GM12878 (cell line): ENCODE measurements around the gene LMAN1L. TPM values are rescaled to one million over a fixed set of nuclear protein-coding genes. Genes with fewer than 3 reads are reported as not detected.

Experiments
- CEBPZ ChIP-seq: fragments of 150-350 bp; IDR thresholded peaks from 2 replicates; pipeline ENCODE4 v1.6.1; 2016; ENCODE audit warnings: low read depth, low read length
- CHD2 ChIP-seq: IDR thresholded peaks from 2 replicates; pipeline ENCODE4 v1.6.1; 2011; ENCODE audit warnings: low read depth, low read length, improper control_type of control experiment, borderline replicate concordance
- CREB1 ChIP-seq: IDR thresholded peaks from 2 replicates; pipeline ENCODE4 v1.6.1; 2012; ENCODE audit warnings: low read depth, mild to moderate bottlenecking, inconsistent platforms
- CUX1 ChIP-seq: IDR thresholded peaks from 2 replicates; pipeline ENCODE4 v1.6.1; 2012; ENCODE audit warnings: improper control_type of control experiment, low read depth, low read length; ENCODE audit not compliant: insufficient replicate concordance
- IKZF1 ChIP-seq: fragments of 450-650 bp; conservative IDR thresholded peaks from 2 replicates; pipeline ENCODE4 v1.6.1; 2017; ENCODE audit warnings: antibody characterized with exemption, mild to moderate bottlenecking
- JUNB ChIP-seq: IDR thresholded peaks from 2 replicates; pipeline ENCODE4 v1.6.1; 2016; ENCODE audit warnings: antibody characterized with exemption, mild to moderate bottlenecking
- MAX ChIP-seq: IDR thresholded peaks from 2 replicates; pipeline ENCODE4 v1.6.1; 2012; ENCODE audit warnings: low read depth, low read length, improper control_type of control experiment
- MEF2B ChIP-seq: fragments of 450-650 bp; IDR thresholded peaks from 2 replicates; pipeline ENCODE4 v1.6.1; 2018; ENCODE audit warnings: mild to moderate bottlenecking, moderate library complexity; ENCODE audit not compliant: partially characterized antibody, poor library complexity, severe bottlenecking
- MLLT1 ChIP-seq: fragments of 450-650 bp; IDR thresholded peaks from 2 replicates; pipeline ENCODE4 v1.6.1; 2016; ENCODE audit warnings: mild to moderate bottlenecking
- NFIC ChIP-seq: IDR thresholded peaks from 2 replicates; pipeline ENCODE4 v1.6.1; 2012; ENCODE audit warnings: low read depth, mild to moderate bottlenecking, inconsistent platforms, low read length, moderate library complexity
- NR2C1 ChIP-seq: fragments of 450-650 bp; IDR thresholded peaks from 2 replicates; pipeline ENCODE4 v1.6.1; 2017; ENCODE audit warnings: antibody characterized with exemption, mild to moderate bottlenecking, moderate library complexity
- PKNOX1 ChIP-seq: fragments of 450-650 bp; IDR thresholded peaks from 2 replicates; pipeline ENCODE4 v1.6.1; 2016; ENCODE audit warnings: mild to moderate bottlenecking
- RCOR1 ChIP-seq: conservative IDR thresholded peaks from 2 replicates; pipeline ENCODE4 v1.6.1; 2012; ENCODE audit warnings: low read depth, low read length, improper control_type of control experiment
- RELA ChIP-seq: fragments of 450-650 bp; IDR thresholded peaks from 2 replicates; pipeline ENCODE4 v1.8.0; 2014; ENCODE audit warnings: borderline replicate concordance; ENCODE audit not compliant: partially characterized antibody
- SIX5 ChIP-seq: IDR thresholded peaks from 2 replicates; pipeline ENCODE4 v1.6.1; 2011; ENCODE audit warnings: mild to moderate bottlenecking, low read depth, low read length, moderate library complexity; ENCODE audit not compliant: severe bottlenecking
- SMC3 ChIP-seq: IDR thresholded peaks from 2 replicates; pipeline ENCODE4 v1.6.1; 2011; ENCODE audit warnings: low read length, improper control_type of control experiment, borderline replicate concordance
- TCF3 ChIP-seq: IDR thresholded peaks from 2 replicates; pipeline ENCODE4 v1.6.1; 2012; ENCODE audit warnings: low read depth, mild to moderate bottlenecking, low read length, borderline replicate concordance; ENCODE audit not compliant: insufficient read depth
- WRNIP1 ChIP-seq: IDR thresholded peaks from 2 replicates; pipeline ENCODE4 v1.6.1; 2011; ENCODE audit warnings: low read depth, low read length, improper control_type of control experiment, borderline replicate concordance
- polyA plus RNA-seq, 11 experiments: library from polyadenylated mRNA; depleted of rRNA in 4 of 11; unstranded in 6 of 11; stranded (reverse) in 5 of 11; fragments of >200 nt; fragmentation: Nextera tagmentation in 4 of 11; fragmentation: Illumina TruSeq in 1 of 11; extraction: Ambion mirVana in 4 of 11; extraction: Trizol in 1 of 11; gene quantifications; 1 replicate in 1 of 11; 2 replicates in 10 of 11; pipeline versions ENCODE4 v1.2.1 to v1.2.3, GENCODE V29; 2011 to 2016; ENCODE audit warnings: inconsistent platforms in 2 of 11, missing spikeins in 2 of 11, low read depth in 1 of 11
- total RNA-seq, 4 experiments: library from RNA; depleted of rRNA in 3 of 4; stranded (reverse); fragments of >200 nt in 3 of 4; fragmentation: Illumina TruSeq in 1 of 4; extraction: Trizol in 1 of 4; gene quantifications; 2 replicates each; pipeline versions ENCODE4 v1.2.1 to v1.2.3, GENCODE V29; 2013 to 2021

The LMAN1L gene
- total and polyA plus RNA-seq, 10 of the 15 experiments (the other 5 are each of a cell fraction or from before 2014, with no cell fraction given) = not detected

GRCh38 chr15:74873036-74873755 is 60.6 kb downstream of the LMAN1L start, which contains the start of gene SCAMP2 (continued):
- TF ChIP-seq CEBPZ (no peak), SMC3 (no peak), CUX1 (no peak), NFIC (no peak), MAX (peak; percentile 21; the same call in 1 of the 2 replicates), IKZF1 (peak; percentile 70), NR2C1 (peak; percentile 63), CREB1 (peak; percentile 77), RELA (peak; percentile 85), MLLT1 (peak; percentile 55), SIX5 (no peak), WRNIP1 (no peak), MEF2B (peak; percentile 92), RCOR1 (no peak), PKNOX1 (peak; percentile 99), JUNB (no peak), CHD2 (peak; percentile 85; the same call in 1 of the 2 replicates), TCF3 (no peak; the same call in 1 of the 2 replicates)
